H9 (cell line): ENCODE data around the gene LMOD3. TPM values are rescaled to one million over a fixed set of nuclear protein-coding genes. Genes with fewer than 3 reads are reported as not detected.

ENCODE experiments used
- DNase-seq: peaks from one replicate; pipeline ENCODE4 v3.0.0-alpha.2; 2017
- H2AFZ ChIP-seq: one replicate; pipeline ENCODE4 v1.6.1; 2013; ENCODE audit warnings: mild to moderate bottlenecking, low read length, control low read depth, moderate library complexity
- H2AK5ac ChIP-seq: 2 replicates; pipeline ENCODE4 v1.6.1; 2013; ENCODE audit warnings: low read length, control low read depth, mixed read lengths; ENCODE audit not compliant: insufficient read length
- H2BK120ac ChIP-seq: one replicate; pipeline ENCODE4 v1.6.1; 2013; ENCODE audit warnings: low read depth, mild to moderate bottlenecking, low read length, control low read depth, inconsistent platforms; ENCODE audit not compliant: poor library complexity, severe bottlenecking
- H2BK12ac ChIP-seq: 2 replicates; pipeline ENCODE4 v1.6.1; 2013; ENCODE audit warnings: low read length, control low read depth, mixed read lengths, low read depth; ENCODE audit not compliant: insufficient read length
- H2BK15ac ChIP-seq: 2 replicates; pipeline ENCODE4 v1.6.1; 2013; ENCODE audit warnings: low read depth, low read length, control low read depth
- H2BK20ac ChIP-seq: one replicate; pipeline ENCODE4 v1.6.1; 2013; ENCODE audit warnings: low read depth, mild to moderate bottlenecking, low read length, control low read depth, inconsistent platforms; ENCODE audit not compliant: poor library complexity, severe bottlenecking
- H2BK5ac ChIP-seq: 2 replicates; pipeline ENCODE4 v1.6.1; 2013; ENCODE audit warnings: low read length, control low read depth, mixed read lengths; ENCODE audit not compliant: insufficient read length
- H3K14ac ChIP-seq: 2 replicates; pipeline ENCODE4 v1.6.1; 2013; ENCODE audit warnings: low read length, control low read depth; ENCODE audit not compliant: insufficient read depth
- H3K18ac ChIP-seq: 2 replicates; pipeline ENCODE4 v1.6.1; 2013; ENCODE audit warnings: low read depth, mild to moderate bottlenecking, mixed read lengths, low read length, control low read depth; ENCODE audit not compliant: insufficient read length
- H3K23ac ChIP-seq: 2 replicates; pipeline ENCODE4 v1.6.1; 2013; ENCODE audit warnings: low read length, control low read depth, mixed read lengths, low read depth; ENCODE audit not compliant: insufficient read length
- H3K23me2 ChIP-seq: 2 replicates; pipeline ENCODE4 v1.6.1; 2013; ENCODE audit warnings: low read depth, mild to moderate bottlenecking, mixed read lengths, low read length, control low read depth; ENCODE audit not compliant: insufficient read length, poor library complexity, severe bottlenecking
- H3K27ac ChIP-seq: 2 replicates; pipeline ENCODE4 v1.5.1; 2013; ENCODE audit warnings: low read length, control low read depth, mixed read lengths, low read depth; ENCODE audit not compliant: insufficient read length
- H3K27me3 ChIP-seq: 2 replicates; pipeline ENCODE4 v1.6.1; 2013; ENCODE audit warnings: low read length, control low read depth, inconsistent platforms; ENCODE audit not compliant: insufficient read depth
- H3K4ac ChIP-seq: 2 replicates; pipeline ENCODE4 v1.6.1; 2013; ENCODE audit warnings: low read depth, mild to moderate bottlenecking, control low read depth, inconsistent platforms, low read length, moderate library complexity
- H3K4me1 ChIP-seq: 2 replicates; pipeline ENCODE4 v1.6.1; 2013; ENCODE audit warnings: low read length, control low read depth, inconsistent platforms; ENCODE audit not compliant: insufficient read depth
- H3K4me2 ChIP-seq: 2 replicates; pipeline ENCODE4 v1.6.1; 2013; ENCODE audit warnings: low read length, control low read depth, mixed read lengths; ENCODE audit not compliant: insufficient read length, insufficient read depth
- H3K56ac ChIP-seq: 2 replicates; pipeline ENCODE4 v1.6.1; 2013; ENCODE audit warnings: low read depth, mild to moderate bottlenecking, mixed read lengths, low read length, control low read depth; ENCODE audit not compliant: insufficient read length
- H3K79me1 ChIP-seq: 2 replicates; pipeline ENCODE4 v1.6.1; 2013; ENCODE audit warnings: low read depth, mild to moderate bottlenecking, moderate library complexity, low read length, control low read depth, inconsistent platforms; ENCODE audit not compliant: insufficient read depth, poor library complexity, severe bottlenecking
- H3K79me2 ChIP-seq: 2 replicates; pipeline ENCODE4 v1.6.1; 2013; ENCODE audit warnings: low read length, control low read depth, inconsistent platforms; ENCODE audit not compliant: insufficient read depth
- H3K9ac ChIP-seq: 2 replicates; pipeline ENCODE4 v1.6.1; 2013; ENCODE audit warnings: low read length, control low read depth, mixed read lengths; ENCODE audit not compliant: insufficient read length; ENCODE audit errors: extremely low read depth
- H3K9me3 ChIP-seq: one replicate; pipeline ENCODE4 v1.6.1; 2013; ENCODE audit warnings: low read depth, low read length, inconsistent platforms; ENCODE audit not compliant: control insufficient read depth
- H3T11ph ChIP-seq: one replicate; pipeline ENCODE4 v1.6.1; 2013; ENCODE audit warnings: mild to moderate bottlenecking, low read length, control low read depth, inconsistent platforms
- H4K20me1 ChIP-seq: one replicate; pipeline ENCODE4 v1.6.1; 2013; ENCODE audit not compliant: control insufficient read depth, insufficient read length, insufficient read depth
- H4K5ac ChIP-seq: 2 replicates; pipeline ENCODE4 v1.6.1; 2013; ENCODE audit warnings: low read depth, mild to moderate bottlenecking, mixed read lengths, low read length, control low read depth; ENCODE audit not compliant: insufficient read length
- H4K8ac ChIP-seq: replicated peaks from 2 replicates; pipeline ENCODE4 v1.6.1; 2013; ENCODE audit warnings: low read length, control low read depth, mixed read lengths, low read depth; ENCODE audit not compliant: insufficient read length
- H4K91ac ChIP-seq: 2 replicates; pipeline ENCODE4 v1.6.1; 2013; ENCODE audit warnings: low read depth, mild to moderate bottlenecking, moderate library complexity, mixed read lengths, low read length, control low read depth; ENCODE audit not compliant: insufficient read length
- H3K27ac Mint-ChIP-seq, 3 experiments: 2 replicates in 2 of 3; 3 replicates in 1 of 3; pipeline ENCODE4 v1.8.0; 2020 to 2021; ENCODE audit warnings: mixed read lengths in 3 of 3, mild to moderate bottlenecking in 1 of 3, moderate library complexity in 1 of 3
- H3K27me3 Mint-ChIP-seq: 2 replicates; pipeline ENCODE4 v1.8.0; 2021; ENCODE audit warnings: low read depth, mild to moderate bottlenecking, moderate library complexity, mixed read lengths
- H3K36me3 Mint-ChIP-seq, 3 experiments: 2 replicates in 2 of 3; 3 replicates in 1 of 3; pipeline ENCODE4 v1.8.0; 2020 to 2021; ENCODE audit warnings: low read depth in 3 of 3, mixed read lengths in 3 of 3; ENCODE audit not compliant: insufficient read depth in 1 of 3
- H3K4me1 Mint-ChIP-seq, 2 experiments: 2 replicates each; pipeline ENCODE4 v1.8.0; 2020; ENCODE audit warnings: mixed read lengths in 2 of 2
- H3K4me3 Mint-ChIP-seq, 2 experiments: 2 replicates in 1 of 2; 3 replicates in 1 of 2; pipeline ENCODE4 v1.8.0; 2020 to 2021; ENCODE audit warnings: mild to moderate bottlenecking in 2 of 2, mixed read lengths in 2 of 2, moderate library complexity in 1 of 2
- H3K9me3 Mint-ChIP-seq, 2 experiments: 2 replicates in 1 of 2; 3 replicates in 1 of 2; pipeline ENCODE4 v1.8.0; 2020; ENCODE audit warnings: mild to moderate bottlenecking in 2 of 2, mixed read lengths in 2 of 2, moderate library complexity in 1 of 2
- CTCF ChIP-seq: fragments of 200-600 bp; sonication (generic); conservative IDR thresholded peaks from 3 replicates; pipeline ENCODE4 v1.8.0; 2021; ENCODE audit warnings: antibody characterized with exemption, mild to moderate bottlenecking
- WGBS: extraction: QIAGEN DNeasy Blood & Tissue Kit; methylation state at CpG from one replicate; pipeline ENCODE4 v1.1.7; 2013; ENCODE audit warnings: missing lambda C conversion rate, low lambda C conversion rate, mixed read lengths; ENCODE audit not compliant: insufficient read length; ENCODE audit errors: extremely low coverage; 5-methylcytosine and 5-hydroxymethylcytosine counted together
- total RNA-seq: library from RNA; stranded (reverse); gene quantifications from 2 replicates; pipeline ENCODE4 v1.2.1, GENCODE V29; 2021

LMOD3 gene
- total RNA-seq, 1 experiment from 2014 or later: not detected

GRCh38 chr3:69160525-69160924, 38.1 kb upstream of the LMOD3 start:
- H3K4me2 ChIP-seq: no peak overlapping the region
- no CpG with 5 or more reads among the region's 4 CpGs for WGBS
- no peak overlapping the region for H2BK20ac ChIP-seq
- no peak for DNase-seq
- no peak overlapping the region for H3T11ph ChIP-seq
- H3K56ac ChIP-seq: no peak overlapping the region
- no peak overlapping the region for H2BK15ac ChIP-seq
- H3K18ac ChIP-seq: no peak overlapping the region
- H3K4me1 ChIP-seq: no peaks in the 10 kb centered on the region
- H3K27ac ChIP-seq: no peak overlapping the region
- H2AK5ac ChIP-seq: no peak overlapping the region
- H2BK120ac ChIP-seq: no peak overlapping the region
- H3K4ac ChIP-seq: no peak overlapping the region
- no peaks in the 10 kb centered on the region; the same call in 1 of the 2 replicates for H3K27me3 Mint-ChIP-seq
- no peak overlapping the region for H4K91ac ChIP-seq
- no peak overlapping the region for H4K8ac ChIP-seq
- no peaks in the 10 kb centered on the region for H3K79me1 ChIP-seq
- H3K79me2 ChIP-seq: no peaks in the 10 kb centered on the region
- no peaks in the 10 kb centered on the region for H3K9me3 ChIP-seq
- no peak overlapping the region for H3K23ac ChIP-seq
- no peak overlapping the region for H2AFZ ChIP-seq
- no peak overlapping the region for H3K4me3 Mint-ChIP-seq
- H4K5ac ChIP-seq: no peak overlapping the region
- H3K9ac ChIP-seq: no peak overlapping the region
- H3K36me3 Mint-ChIP-seq: no peaks in the 10 kb centered on the region
- H3K4me1 Mint-ChIP-seq: peaks cover 16 to 19% of the 10 kb centered on the region in 2 experiments
- no peaks in the 10 kb centered on the region for H4K20me1 ChIP-seq
- H2BK5ac ChIP-seq: no peak overlapping the region
- H2BK12ac ChIP-seq: no peak overlapping the region
- no peaks in the 10 kb centered on the region for H3K27me3 ChIP-seq
- H3K27ac Mint-ChIP-seq: no peak overlapping the region
- H3K14ac ChIP-seq: no peak overlapping the region
- no peaks in the 10 kb centered on the region for H3K23me2 ChIP-seq
- no peaks in the 10 kb centered on the region for H3K9me3 Mint-ChIP-seq
- TF ChIP-seq CTCF: no peak
